Gastroesophageal sphincter (tissue), 3 donors: ENCODE results near the gene PTGFRN.

Experiments used
- EP300 ChIP-seq: sonication (generic); formaldehyde crosslinking; IDR thresholded peaks from one replicate; pipeline ENCODE4 v1.6.1; 2017; ENCODE audit warnings: antibody characterized with exemption, mild to moderate bottlenecking
- POLR2AphosphoS5 ChIP-seq: sonication (generic); formaldehyde crosslinking; IDR thresholded peaks from one replicate; pipeline ENCODE4 v1.6.1; 2017; ENCODE audit warnings: antibody characterized with exemption
- TF ChIP-seq, protein P1 (sequence below), 4 experiments: fragments of 200-600 bp in 2 of 4; fragments of 450-650 bp in 2 of 4; sonication (generic) in 1 of 4; IDR thresholded peaks; one replicate each; pipeline ENCODE4 v1.5.1; 2017 to 2019; ENCODE audit warnings: antibody characterized with exemption in 4 of 4, mild to moderate bottlenecking in 2 of 4, moderate library complexity in 2 of 4

DNA sequence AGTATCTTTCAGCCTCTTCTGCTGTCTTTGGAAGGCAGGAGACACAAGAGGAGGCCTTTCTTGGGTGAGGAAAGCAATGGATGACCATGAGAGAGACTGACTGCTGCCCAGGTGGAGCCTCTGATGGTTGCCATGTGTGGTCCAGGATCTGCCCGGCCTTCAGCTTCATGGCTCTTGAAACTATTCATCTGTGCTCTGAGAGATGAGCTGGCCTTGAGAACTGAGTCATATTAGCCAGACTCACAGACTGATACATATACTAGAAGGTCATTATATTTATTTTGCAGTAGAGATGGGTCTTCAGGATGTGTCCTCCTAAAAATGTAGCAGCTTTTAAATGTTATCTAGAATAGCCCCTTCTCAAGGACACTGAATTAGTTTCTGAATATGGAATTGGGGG is 33.7 kb downstream of the PTGFRN start:
- TF ChIP-seq, protein P1, sequence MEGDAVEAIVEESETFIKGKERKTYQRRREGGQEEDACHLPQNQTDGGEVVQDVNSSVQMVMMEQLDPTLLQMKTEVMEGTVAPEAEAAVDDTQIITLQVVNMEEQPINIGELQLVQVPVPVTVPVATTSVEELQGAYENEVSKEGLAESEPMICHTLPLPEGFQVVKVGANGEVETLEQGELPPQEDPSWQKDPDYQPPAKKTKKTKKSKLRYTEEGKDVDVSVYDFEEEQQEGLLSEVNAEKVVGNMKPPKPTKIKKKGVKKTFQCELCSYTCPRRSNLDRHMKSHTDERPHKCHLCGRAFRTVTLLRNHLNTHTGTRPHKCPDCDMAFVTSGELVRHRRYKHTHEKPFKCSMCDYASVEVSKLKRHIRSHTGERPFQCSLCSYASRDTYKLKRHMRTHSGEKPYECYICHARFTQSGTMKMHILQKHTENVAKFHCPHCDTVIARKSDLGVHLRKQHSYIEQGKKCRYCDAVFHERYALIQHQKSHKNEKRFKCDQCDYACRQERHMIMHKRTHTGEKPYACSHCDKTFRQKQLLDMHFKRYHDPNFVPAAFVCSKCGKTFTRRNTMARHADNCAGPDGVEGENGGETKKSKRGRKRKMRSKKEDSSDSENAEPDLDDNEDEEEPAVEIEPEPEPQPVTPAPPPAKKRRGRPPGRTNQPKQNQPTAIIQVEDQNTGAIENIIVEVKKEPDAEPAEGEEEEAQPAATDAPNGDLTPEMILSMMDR (IDR thresholded peaks at IDR 0.05), result no peak
- no peak for TF ChIP-seq EP300
- TF ChIP-seq POLR2AphosphoS5, result no peak
